GM10847 (cell line): ENCODE results near the gene FRMD8.

Source experiments
- POLR2A ChIP-seq: IDR thresholded peaks from 2 replicates; pipeline ENCODE4 v1.6.1; 2011; ENCODE audit not compliant: insufficient read length; ENCODE audit errors: extremely low read depth

FRMD8 gene

DNA sequence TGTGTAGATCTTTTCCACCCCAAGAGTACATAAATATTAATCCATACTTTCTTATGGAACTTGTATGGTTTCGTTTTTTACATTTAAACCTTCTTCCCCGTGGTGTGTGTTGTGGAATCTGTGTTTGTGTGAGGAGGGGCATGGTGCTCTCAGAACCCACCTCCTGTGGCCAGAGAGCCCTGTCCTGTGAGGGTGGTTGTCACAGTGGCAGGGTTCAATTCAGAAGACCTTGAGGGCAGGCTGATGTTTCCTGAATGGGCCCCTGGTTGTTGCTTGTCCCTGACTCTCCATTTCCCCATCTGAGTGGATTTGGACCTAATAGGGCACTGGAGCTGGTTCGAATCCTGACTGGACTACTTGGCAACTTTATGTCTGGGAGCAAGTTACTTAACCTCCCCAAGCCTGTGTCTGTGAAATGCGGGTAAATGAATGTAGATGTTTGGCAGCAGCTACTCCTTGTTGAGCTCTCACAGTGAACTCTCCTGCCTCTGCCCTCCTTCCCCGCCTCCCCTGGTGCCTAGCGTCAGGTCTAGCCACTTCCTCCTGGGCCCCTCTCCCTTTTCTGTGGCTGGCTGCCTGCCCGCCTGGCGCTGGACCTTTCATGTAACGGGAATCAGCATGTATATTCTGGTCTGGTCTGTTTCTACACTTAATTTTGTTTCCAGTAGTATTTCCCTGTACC lies 43.4 kb downstream of the FRMD8 start:
- no peak for TF ChIP-seq POLR2A

DNA sequence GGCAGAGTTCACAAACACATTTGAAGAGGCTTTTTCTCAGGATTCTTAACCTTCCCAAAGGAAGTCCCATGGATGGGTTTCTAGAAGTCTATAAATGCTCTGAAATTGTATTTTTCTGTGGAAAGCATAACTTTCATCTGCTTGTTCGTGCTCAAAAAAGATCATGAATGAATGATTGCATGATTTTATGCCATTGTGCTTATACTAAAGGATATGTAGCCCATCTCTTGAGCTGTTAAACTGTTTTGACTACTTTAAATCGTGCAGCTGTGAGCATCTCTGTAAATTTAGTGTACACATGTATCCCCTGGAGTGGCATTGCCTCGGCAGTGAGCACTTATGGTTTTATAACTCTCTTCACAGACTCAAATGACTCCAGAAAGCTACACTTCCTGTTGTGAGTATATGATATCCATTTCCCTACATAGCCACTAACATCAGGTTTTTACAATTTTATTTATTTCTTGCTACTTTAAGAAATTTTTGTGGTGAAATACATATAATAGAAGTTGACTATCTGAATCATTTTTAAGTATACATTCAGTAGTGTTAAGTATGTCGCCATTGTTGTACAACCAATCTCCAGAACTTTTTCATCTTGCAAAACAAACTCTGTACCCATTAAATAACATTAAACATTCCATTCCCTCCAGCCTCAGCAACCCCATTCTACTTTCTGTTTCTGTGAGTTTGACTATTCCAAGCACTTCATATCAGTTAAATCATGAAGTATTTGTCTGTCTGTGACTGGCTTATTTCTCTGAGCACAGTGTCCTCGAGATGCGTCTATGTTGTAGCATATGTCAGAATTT lies 44.2 kb downstream of the FRMD8 start:
- no peak for TF ChIP-seq POLR2A

GRCh38 chr11:65431451-65432099 lies 45.1 kb downstream of the FRMD8 start:
- TF ChIP-seq POLR2A: no peak

DNA sequence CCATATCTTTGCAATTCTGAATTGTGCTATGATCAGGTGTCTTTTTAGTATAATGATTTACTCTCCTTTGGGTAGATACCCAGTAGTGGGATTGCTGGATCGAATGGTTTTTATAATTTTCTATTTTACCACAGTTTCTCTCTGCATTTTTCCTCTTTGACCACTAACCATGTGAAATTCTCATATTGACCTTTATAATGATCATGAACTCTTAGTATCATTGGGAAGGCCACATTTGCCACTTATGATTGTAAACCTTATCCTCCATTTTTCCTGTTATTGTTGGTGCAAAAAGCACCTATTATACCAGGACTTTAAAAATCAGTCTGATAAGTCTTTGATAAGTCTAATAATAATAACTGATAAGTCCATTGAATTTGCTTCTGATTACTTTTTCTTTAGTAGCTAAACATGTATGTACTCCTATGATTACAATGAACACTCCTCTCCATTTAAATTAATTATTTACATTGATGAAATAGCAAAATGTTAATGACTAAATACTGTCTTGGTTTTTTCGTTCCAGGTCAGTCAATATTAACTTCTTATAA lies 45.7 kb downstream of the FRMD8 start:
- TF ChIP-seq POLR2A: no peak

- TF ChIP-seq POLR2A: no peak
Observed at GRCh38 chr11:65432686-65433582, 46.5 kb downstream of the FRMD8 start.

GRCh38 chr11:65433657-65434056 lies 47.2 kb downstream of the FRMD8 start:
- no peak for TF ChIP-seq POLR2A

DNA sequence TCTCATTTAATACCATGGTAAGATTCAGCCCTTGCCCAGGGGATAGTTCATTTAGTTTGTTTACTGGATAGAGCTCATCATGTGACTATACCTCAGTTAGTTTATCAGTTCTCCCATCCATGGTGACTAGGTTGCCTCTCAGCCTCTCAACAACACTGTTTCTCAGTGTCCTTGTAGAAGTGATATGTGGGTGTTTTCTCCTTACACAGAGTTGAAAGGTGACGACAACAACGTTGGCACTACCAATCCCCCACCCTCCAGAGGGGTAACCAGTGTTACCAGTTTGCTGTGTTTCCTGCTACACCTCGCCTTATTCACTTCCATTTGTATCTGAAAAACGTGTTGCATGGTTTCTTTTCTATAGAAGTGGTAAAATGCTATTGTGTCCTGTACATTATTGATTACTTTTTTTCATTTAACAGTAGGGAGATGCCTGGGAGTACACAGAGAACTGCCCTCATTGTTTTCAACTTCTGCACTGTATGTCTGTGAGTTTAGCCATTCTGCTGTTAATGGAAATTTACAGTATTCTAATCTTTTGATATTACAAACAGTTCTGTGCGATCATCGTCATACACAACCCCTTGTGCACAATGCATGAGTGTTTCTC lies 47.7 kb downstream of the FRMD8 start:
- TF ChIP-seq POLR2A: no peak

- no peak for TF ChIP-seq POLR2A
Observed at GRCh38 chr11:65434667-65435410, 48.4 kb downstream of the FRMD8 start.

DNA sequence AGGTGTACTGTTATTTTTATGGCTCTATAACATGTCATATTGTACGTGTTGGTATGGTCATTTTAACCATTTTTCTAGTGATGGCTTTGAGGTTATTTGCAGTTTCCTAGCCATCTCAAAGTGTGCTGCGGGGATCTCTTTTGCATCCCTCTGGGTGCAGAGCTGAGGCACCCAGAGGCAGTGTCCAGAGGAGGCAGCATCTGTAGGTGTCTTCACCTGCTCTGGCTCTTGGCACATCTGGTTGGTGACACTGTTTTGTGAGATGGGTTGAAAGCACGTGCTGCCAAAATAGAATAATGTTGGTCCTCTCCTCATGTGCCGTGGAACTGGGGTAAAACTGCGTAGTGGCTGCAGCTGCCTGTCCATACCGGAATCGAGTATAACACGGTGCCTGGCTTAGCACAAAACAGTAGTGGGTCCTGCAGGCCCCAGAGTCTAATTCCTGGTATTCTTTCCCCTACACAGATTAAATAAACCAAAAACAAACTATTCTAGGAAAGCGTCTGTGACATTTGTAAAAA lies 49.0 kb downstream of the FRMD8 start:
- no peak for TF ChIP-seq POLR2A

GRCh38 chr11:65435981-65436411 lies 49.6 kb downstream of the FRMD8 start:
- no peak for TF ChIP-seq POLR2A

DNA sequence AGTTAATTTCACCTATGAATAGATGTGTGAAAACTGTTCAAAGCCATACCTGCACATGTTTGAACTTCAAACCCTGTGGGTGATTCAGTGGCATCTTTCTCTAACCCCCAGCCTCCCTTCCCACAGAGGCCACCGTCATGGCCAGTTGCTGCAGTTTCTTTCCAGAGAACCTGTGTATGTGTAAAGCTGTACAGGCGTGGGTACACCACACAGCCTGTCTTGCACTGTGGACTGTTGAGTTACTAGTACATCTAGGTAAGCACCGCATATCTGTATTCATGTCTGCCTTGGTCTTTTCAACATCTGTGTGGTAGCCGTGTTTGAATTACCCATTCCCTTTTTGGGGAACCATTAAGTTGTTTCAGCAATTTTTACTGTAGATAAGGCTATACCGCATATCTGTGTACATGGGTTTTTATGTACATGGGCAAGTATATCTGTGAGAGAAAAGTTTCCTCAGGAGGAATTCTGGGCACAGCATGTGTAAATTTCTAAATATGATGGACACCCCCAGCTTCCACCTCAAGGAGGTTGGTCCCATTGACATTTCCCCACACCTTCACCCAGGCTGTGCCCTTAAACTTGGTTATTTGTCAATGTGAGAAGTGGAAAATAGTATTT lies 50.1 kb downstream of the FRMD8 start:
- no peak for TF ChIP-seq POLR2A

DNA sequence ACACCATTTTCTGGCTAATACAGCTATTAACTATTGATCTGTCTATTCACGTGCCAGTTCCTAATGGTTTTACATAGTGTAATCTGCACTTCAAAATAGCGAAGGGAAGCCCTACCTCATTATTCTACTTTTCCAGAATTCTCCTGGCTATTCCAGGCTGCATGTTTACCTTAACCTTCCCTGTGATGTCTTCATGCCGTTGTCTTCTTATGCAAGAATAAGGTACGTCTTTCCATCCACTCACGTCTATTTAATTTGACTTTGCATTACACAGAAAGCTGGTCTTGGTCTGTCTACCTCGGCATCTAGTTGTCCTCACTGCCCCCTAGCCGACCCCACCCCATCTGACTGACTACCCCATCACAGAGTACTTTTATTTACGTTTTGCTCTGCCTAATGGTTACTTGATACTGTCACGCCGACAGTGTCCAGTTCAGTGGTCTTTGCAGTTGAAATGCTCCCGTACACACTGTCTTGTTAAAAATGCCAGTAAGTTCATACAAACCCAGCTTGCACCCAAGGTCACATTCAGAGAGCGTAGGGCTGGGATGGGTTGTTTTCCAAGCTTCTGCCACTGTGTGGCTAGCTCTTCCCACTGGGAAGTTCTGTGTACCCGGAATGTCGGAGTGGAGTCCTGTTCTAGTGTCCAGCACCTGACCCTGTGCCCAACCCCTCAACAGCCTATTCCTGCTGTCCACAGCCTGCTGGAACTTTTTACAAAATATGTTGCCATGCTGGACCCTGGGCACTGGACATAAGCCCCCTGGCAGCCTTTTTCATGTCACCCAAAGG lies 51.2 kb downstream of the FRMD8 start:
- no peak for TF ChIP-seq POLR2A
